ENCODE measurements around the gene SPRY1. TPM values are rescaled to one million over a fixed set of nuclear protein-coding genes. Genes with fewer than 3 reads are reported as not detected.

SPRY1 gene
- polyA plus RNA-seq, 1 donor from 2014 or later = 0.58 TPM

GRCh38 chr4:123405267-123405865, 8.8 kb downstream of the SPRY1 start:
- Histone ChIP-seq H3K27ac (ENCODE audit: low read length) (no peak overlapping the region), H4K20me1 (ENCODE audit: insufficient read depth) (no peaks in the 10 kb centered on the region), H2AFZ (ENCODE audit: low read depth, low read length) (no peak overlapping the region), H3K9me3 (ENCODE audit: low read length) (no peaks in the 10 kb centered on the region), H3K4me2 (ENCODE audit: low read length) (no peak overlapping the region), H3K4me3 (ENCODE audit: low read length) (no peak overlapping the region), H3K9me2 (ENCODE audit: insufficient read depth, low read length) (no peaks in the 10 kb centered on the region), H3K79me2 (replicated peaks; ENCODE audit: insufficient read depth, low read length) (peaks cover 49% of the 10 kb centered on the region), H3K9ac (ENCODE audit: low read length) (no peak overlapping the region), H3K27me3 (ENCODE audit: insufficient read depth, low read depth, low read length) (peaks cover 2% of the 10 kb centered on the region), H3F3A (ENCODE audit: insufficient read depth, low read length, poor library complexity, severe bottlenecking) (no peaks in the 10 kb centered on the region), H3K36me3 (ENCODE audit: insufficient read depth, low read length) (no peaks in the 10 kb centered on the region)
- TF ChIP-seq EZH2 (IDR thresholded peaks at IDR 0.05; ENCODE audit: borderline replicate concordance, insufficient read depth, low read length, poor library complexity, severe bottlenecking) (no peak), RAD21 (conservative IDR thresholded peaks at IDR 0.05) (no peak), MXI1 (conservative IDR thresholded peaks at IDR 0.05; ENCODE audit: poor library complexity, severe bottlenecking) (no peak), SMC3 (conservative IDR thresholded peaks at IDR 0.05; ENCODE audit: poor library complexity) (no peak), EP300 (conservative IDR thresholded peaks at IDR 0.05; ENCODE audit: poor library complexity, severe bottlenecking) (no peak), TAF1 (IDR thresholded peaks at IDR 0.05; ENCODE audit: low read depth) (no peak), CTCF (IDR thresholded peaks at IDR 0.05; ENCODE audit: poor library complexity, severe bottlenecking) (no peak), POLR2AphosphoS5 (IDR thresholded peaks at IDR 0.05) (no peak)
- TF ChIP-seq, protein P1, sequence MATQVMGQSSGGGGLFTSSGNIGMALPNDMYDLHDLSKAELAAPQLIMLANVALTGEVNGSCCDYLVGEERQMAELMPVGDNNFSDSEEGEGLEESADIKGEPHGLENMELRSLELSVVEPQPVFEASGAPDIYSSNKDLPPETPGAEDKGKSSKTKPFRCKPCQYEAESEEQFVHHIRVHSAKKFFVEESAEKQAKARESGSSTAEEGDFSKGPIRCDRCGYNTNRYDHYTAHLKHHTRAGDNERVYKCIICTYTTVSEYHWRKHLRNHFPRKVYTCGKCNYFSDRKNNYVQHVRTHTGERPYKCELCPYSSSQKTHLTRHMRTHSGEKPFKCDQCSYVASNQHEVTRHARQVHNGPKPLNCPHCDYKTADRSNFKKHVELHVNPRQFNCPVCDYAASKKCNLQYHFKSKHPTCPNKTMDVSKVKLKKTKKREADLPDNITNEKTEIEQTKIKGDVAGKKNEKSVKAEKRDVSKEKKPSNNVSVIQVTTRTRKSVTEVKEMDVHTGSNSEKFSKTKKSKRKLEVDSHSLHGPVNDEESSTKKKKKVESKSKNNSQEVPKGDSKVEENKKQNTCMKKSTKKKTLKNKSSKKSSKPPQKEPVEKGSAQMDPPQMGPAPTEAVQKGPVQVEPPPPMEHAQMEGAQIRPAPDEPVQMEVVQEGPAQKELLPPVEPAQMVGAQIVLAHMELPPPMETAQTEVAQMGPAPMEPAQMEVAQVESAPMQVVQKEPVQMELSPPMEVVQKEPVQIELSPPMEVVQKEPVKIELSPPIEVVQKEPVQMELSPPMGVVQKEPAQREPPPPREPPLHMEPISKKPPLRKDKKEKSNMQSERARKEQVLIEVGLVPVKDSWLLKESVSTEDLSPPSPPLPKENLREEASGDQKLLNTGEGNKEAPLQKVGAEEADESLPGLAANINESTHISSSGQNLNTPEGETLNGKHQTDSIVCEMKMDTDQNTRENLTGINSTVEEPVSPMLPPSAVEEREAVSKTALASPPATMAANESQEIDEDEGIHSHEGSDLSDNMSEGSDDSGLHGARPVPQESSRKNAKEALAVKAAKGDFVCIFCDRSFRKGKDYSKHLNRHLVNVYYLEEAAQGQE (IDR thresholded peaks at IDR 0.05; ENCODE audit: borderline replicate concordance) = no peak

GRCh38 chr4:123406872-123407271, 10.3 kb downstream of the SPRY1 start:
- TF ChIP-seq, protein P1 (IDR thresholded peaks at IDR 0.05; ENCODE audit: borderline replicate concordance) = no peak
- Histone ChIP-seq H3K4me3 (ENCODE audit: low read length) (no peak overlapping the region), H3K9me3 (ENCODE audit: low read length) (no peaks in the 10 kb centered on the region), H3K79me2 (replicated peaks; ENCODE audit: insufficient read depth, low read length) (peaks cover 34% of the 10 kb centered on the region), H3F3A (ENCODE audit: insufficient read depth, low read length, poor library complexity, severe bottlenecking) (no peaks in the 10 kb centered on the region), H3K9me2 (ENCODE audit: insufficient read depth, low read length) (no peaks in the 10 kb centered on the region), H3K36me3 (ENCODE audit: insufficient read depth, low read length) (no peaks in the 10 kb centered on the region), H4K20me1 (ENCODE audit: insufficient read depth) (no peaks in the 10 kb centered on the region), H2AFZ (ENCODE audit: low read depth, low read length) (no peak overlapping the region), H3K9ac (ENCODE audit: low read length) (no peak overlapping the region), H3K27me3 (ENCODE audit: insufficient read depth, low read depth, low read length) (no peaks in the 10 kb centered on the region), H3K4me2 (ENCODE audit: low read length) (no peak overlapping the region), H3K27ac (ENCODE audit: low read length) (no peak overlapping the region)
